CD4-positive, alpha-beta T cell treated with Interleukin-17A for 4 hours (primary cell): ENCODE data around the gene ACKR2.

ENCODE experiments used
- DNase-seq: peaks from one replicate; pipeline ENCODE4 v3.0.0-alpha.2; 2020; ENCODE audit warnings: mixed read lengths

Gene ACKR2, protein sequence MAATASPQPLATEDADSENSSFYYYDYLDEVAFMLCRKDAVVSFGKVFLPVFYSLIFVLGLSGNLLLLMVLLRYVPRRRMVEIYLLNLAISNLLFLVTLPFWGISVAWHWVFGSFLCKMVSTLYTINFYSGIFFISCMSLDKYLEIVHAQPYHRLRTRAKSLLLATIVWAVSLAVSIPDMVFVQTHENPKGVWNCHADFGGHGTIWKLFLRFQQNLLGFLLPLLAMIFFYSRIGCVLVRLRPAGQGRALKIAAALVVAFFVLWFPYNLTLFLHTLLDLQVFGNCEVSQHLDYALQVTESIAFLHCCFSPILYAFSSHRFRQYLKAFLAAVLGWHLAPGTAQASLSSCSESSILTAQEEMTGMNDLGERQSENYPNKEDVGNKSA

DNA sequence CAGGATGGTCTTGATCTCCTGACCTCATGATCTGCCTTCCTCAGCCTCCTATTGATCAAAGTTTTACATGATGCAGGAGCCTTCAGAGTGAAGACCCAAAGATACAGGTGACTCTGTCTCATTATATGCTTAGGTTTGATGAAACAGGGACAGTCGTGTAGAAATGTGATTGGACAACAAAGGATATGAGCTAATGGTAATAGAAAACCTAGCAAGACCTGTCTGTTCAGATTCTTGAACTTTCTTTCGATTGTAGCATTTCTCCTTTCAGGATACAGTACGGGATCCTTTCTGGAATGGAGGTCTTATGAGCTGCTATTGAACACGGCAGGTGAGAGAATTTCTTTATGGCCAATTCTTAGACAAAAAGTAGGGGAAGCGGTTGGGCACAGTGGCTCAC, at the start of gene ACKR2:
Gene ACKR2, plus strand, starts transcription at position 244 of the 400 bp plus-strand sequence. CDS start 55,058 bp downstream, outside the sequence.
- no peak for DNase-seq

DNA sequence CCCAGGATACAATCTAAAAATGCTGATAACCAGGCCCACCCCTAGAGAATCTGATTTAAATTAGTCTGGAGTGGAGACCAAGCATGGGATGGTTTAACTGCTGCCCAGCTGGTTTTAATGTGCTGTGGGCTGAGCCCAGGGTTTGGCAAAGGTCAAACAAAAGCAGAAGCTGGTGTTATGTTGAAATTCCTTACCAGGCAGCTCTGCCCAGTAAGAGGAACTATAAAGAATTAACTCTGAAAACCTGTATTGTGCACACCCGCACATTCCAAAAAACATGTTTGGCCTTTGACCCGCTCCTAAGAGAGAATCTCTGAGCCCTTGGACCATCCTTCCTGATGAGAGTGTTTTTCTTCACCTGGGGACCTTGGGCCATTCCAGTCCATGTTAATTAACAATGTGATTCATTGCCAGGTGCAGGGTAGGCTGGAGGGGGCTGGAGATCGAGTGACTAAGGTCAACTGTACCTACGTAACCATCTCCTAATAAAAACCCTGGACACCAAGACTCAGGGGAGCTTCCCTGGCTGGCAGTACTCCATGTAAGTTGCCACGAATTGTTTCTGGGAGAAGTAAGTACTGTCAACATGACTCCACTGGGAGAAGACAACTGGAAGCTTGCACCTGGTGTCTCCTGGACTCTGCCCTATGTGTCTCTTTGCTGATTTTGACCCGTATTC, 47.1 kb upstream of the ACKR2 start:
- no peak for DNase-seq

DNA sequence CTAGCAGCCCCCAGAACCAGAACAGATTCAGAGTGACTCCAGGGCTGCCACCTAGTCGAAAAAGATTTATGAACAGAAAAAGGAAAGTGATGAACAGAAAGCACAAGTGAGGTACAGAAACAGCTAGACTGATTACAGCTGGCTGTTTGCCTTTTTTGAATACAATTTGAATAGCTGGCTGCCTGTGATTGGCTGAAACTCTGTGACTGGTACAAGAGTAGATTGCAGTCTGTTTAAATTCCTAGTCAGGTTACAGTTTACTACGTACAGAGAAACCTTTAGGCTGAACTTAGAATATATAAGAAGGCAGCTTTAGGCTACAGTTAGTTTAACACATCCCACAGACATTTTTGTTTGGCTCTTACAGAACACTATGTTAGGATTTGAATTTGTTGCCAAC, 46.2 kb upstream of the ACKR2 start:
- DNase-seq = no peak

DNA sequence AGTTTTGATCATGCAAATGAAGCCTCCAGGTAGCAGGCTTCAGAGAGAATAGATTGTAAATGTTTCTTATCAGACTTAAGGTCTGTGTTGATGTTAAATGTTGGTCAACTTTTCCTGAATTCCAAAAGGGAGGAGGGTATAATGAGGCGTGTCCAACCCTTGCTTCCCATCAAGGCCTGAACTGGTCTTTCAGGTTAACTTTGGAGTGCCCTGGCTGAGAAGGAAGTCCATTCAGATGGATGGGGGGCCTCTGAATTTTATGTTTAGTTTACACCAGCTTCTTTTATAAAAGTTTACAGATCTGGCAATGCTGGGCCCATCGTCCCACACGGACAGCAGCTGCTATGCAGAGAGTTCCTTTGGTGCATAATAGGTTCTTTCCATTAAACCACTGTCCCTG, 45.1 kb upstream of the ACKR2 start:
- no peak for DNase-seq

DNA sequence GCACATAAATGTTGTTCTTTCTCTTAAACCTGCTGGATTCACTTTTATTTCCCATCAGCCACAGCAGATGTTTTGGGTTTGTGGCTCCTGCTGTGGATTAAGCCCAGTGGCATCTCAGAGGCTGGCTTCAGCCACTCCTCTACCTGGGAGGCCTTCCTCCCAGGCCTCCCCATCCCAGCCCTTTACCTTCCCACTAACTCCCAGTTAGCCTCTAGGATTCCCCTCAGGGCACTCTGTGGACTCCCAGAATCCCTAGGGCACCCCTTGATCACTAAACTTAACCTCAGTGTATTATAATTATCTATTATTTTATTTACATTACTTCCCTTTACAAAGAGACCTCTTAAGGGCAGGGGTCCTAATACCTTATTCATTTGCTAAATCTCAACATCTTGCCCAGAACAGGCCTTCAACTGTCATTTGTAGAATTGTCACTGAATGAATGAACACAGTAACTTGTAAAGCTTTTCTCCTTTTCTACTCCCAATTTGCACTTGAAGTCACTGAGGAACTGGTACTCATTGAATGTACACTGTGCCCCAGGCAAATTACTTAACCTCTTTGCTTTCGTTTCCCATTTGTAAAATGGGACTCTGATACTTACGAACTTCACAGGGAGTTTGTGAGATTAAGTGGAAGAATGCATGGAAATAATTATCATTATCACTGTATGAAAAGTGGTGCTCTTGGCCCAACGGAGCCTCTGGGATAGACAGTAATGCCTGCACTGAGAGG, 44.5 kb upstream of the ACKR2 start:
- DNase-seq = no peak

DNA sequence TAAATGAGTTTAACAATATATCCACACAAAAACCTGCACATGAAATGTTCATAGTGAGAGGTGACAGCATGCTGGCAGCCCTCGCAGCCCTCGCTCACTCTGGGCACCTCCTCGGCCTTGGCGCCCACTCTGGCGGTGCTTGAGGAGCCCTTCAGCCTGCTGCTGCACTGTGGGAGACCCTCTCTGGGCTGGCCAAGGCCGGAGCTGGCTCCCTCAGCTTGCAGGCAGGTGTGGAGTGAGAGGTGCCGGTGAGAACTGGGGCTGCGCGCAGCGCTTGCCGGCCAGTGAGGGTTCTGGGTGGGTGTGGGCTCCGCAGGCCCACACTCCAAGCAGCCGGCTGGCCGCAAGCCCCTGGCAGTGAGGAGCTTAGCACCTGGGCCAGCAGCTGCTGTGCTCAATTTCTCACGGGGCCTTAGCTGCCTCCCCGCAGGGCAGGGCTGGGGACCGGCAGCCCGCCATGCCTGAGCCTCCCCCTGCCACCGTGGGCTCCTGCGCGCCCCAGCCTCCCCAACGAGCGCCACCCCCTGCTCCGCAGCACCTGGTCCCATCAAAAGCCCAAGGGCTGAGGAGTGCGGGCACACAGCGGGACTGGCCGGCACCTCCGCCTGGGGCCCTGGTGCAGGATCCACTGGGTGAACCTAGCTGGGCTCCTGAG, 39.6 kb upstream of the ACKR2 start:
- DNase-seq = no peak

DNA sequence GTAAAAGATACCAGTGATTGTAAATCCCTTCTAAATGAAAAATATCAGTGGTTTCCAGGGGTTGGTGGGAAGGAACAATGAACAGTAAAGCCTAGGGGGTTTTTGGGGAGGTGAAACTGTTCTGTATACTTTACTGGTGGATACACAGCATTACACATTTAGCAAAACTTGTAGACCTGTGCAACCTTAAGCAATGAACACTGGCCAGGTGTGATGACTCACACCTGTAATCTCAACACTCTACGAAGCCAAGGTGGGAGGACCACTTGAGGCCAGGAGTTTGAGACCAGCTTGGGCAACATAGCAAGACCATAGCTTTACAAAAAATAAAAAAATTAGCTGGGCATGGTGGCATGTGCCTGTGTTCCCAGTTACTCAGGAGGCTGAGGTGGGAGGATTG, 38.0 kb upstream of the ACKR2 start:
- no peak for DNase-seq

DNA sequence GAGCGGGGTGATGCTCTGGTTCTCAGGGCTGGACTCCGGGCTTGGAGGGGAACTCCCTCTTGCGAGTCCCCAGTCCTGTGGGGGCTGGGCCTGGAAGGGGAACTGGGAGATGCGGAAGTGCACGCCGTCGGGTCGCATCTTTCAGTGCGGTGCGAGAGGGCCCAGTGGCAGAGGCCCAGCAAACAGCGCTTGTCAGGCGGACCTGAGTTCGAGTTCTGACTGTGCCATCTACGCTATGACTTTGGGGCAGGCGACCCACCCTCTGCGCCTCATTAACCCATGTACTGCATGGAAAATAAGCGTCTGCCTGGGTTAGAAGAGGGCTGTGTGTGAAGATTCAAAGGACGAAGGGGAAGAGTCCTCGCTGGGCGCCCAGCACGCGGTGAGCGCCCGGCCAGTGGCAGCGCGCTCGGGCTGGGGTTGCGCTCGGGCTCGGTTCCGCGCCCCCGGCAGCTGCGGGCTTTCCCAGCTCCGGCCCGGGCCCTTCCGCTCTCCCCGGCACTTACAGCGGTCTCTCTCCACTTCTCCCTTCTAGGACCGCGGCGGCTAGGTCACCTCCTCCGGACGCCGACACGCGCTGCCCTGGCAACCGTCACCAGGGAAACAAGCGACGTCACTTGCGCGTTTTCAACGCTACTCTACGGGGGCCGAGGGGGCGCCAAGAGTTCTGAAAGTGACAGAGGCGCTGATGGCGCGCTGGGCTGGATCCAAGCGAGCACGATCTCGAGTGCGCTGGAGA, 36.4 kb upstream of the ACKR2 start, which contains the start of gene CCDC13:
Gene CCDC13, minus strand, starts transcription at position 584 of the 739 bp plus-strand sequence. CDS start 14,908 bp downstream, outside the sequence.
- peak; percentile 88 for DNase-seq

DNA sequence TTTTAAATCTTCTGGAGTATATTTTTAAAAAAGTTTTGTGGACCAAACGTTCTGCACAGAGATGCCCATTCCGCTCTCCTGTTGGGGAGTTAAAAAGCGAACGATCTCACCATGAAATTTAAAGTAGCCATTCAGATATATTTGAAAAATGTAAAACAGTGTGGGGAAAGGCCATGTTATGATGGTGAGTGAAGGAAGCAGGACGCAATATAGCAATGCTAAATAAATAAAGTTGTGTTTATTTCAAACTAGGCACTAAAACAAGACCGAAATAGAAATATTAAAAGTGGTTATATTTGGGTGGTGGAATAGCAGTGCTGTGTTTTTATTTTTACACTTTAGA, 35.9 kb upstream of the ACKR2 start:
- no peak for DNase-seq

DNA sequence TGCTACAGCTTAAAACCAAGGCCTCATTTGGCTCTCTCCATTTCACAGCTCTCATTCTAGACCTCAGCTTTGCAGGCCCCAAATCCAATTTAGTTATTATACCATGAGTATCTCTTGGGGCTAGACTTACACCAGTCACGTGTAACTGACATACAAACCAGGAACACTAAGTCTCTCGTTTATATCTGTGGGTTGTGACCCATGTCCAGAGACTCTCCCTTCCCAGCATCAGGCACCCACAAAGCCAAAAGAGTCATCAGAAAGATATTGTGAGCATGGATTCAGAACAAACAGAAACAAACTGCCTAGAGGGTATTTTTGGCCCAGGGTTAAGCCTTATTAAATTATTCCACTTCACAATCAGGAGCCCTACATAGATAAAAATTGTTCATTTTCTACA, 30.6 kb upstream of the ACKR2 start:
- no peak for DNase-seq

DNA sequence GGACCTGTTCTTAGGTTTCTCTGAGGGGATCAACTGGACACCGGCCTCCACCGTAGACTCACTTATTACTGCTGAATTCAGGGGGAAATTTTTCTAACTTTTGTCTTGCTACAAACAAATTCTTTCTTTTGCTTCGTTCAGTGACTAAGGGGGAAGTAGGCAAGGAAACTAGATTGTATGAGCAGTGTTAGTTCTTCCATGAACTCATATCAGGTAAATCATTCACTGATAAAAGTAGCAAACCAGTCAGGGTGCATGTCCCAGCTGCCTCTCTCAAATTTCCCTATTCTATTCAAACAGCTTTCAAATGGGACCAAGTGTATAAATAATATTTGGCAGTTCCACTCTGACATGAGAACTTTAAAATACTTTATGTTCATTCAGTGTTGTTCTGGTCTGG, 28.8 kb upstream of the ACKR2 start:
- DNase-seq = no peak

DNA sequence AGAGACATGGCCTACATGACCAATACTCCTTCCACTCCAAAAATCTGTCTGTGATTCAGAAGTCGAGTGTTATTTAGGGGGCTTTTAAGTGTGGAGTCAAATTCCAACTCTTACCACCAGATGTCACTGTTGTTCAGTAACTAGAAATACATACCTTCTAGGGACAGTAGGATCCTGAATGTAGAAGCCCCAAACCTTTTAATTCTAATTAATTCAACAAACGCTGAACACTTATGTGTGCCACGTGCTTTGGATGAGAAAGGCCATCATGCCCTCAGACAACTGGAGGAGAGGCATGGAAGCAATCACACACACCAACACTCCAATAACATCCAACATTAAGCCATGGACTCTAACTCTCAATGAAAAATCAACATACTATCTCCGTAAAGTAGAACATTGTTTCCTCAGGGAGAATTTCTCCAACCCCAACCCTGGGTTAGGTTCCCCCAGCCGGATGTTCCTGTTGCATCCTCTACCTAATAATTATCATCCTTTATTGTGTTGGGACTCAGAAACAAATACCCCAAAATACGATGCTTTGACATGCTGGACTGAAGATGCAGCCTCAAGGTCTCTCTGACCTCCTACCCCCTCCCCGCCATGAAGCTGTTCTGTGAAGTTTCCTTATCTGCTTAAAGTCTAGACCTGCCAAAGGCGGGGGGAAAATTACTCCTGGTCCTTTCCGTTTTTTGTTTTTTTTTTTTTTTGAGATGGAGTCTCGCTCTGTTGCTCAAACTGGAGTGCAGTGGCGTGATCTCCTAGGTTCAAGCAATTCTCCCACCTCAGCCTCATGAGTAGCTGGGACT, 28.1 kb upstream of the ACKR2 start:
- DNase-seq = peak; percentile 47

DNA sequence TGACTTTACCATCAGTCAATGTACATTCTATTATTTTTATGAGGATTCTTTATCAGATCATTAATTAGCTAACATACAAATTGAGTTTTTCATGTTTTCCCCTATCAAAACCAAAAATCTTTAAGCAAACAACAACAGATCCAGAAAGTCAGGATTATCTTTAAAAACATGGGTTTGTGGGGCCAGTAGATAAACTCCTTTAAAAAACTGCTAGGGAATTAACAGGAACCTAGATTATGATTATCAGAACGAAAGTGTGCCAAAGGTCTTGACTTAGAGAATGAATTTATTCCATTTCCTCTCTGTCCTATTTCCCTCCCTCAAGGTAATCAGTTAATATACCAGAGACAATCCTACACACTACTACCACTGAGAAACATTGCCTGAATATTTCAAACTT, 23.0 kb upstream of the ACKR2 start:
- no peak for DNase-seq

DNA sequence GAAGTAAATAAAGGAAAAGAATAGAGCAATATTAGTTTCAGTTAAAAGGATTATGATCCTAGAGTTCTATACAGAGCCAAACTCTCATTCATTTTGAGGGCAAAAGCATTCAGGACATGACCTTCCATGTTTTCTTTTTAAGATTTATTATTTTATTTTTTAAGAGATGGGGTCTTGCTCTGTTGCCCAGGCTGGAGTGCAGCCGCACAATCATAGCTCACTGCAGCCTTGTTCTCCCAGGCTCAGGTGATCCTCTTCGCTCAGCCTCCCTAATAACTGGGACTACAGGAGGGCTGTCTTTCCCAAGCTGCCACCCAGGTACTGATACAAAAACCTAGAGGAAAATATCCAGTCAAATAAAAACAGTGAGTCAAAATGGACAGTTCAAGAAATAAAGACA, 22.6 kb upstream of the ACKR2 start:
- no peak for DNase-seq

DNA sequence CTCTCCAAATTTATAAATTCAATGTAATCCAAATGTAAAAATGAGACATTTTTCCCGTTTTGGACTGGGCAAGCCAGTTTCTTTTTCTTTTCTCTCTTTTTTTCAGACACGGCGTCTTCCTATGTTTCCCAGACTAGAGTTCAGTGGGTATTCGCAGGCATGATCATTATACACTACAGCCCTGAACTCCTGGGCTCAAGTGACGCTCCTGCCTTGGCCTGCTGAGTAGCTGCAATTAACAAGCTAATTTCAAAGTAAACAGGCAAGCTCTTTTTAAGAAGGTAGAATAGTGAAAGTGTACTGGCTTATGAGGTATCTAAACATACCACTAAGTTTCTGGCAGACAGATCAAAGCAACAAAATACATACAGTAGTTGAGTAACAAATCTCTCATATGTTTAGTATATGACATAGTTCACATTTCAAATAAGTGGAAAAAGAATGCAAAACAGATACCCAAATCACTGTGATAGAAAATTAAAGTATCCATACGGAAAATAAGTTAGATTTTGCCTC, 18.5 kb upstream of the ACKR2 start:
- DNase-seq = no peak

DNA sequence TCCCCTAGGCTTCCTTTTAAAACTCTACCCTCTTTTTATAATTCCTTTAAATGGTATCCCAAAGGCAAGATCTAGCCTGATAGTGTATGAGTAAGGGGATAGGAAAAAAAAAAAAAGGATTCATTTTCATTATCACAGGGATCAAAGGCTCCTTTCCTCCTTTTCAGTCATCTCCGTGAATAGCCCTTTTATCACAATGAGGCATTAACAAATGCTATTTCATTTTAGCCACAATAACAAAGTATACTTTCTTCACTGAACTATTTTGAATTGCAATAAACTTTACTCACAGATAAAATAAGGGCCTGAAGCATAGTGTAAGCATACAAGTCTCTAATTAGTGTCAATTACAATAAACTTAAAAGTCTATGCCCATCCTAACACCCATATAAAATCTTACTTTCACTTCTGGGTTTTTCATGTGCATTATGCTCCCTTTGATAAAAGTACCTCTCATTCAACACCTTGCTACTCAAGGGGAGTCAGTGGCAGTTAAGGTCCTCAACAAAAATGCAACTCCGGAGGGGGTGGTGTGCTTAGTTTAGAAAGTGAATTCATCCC, 13.5 kb upstream of the ACKR2 start:
- no peak for DNase-seq

DNA sequence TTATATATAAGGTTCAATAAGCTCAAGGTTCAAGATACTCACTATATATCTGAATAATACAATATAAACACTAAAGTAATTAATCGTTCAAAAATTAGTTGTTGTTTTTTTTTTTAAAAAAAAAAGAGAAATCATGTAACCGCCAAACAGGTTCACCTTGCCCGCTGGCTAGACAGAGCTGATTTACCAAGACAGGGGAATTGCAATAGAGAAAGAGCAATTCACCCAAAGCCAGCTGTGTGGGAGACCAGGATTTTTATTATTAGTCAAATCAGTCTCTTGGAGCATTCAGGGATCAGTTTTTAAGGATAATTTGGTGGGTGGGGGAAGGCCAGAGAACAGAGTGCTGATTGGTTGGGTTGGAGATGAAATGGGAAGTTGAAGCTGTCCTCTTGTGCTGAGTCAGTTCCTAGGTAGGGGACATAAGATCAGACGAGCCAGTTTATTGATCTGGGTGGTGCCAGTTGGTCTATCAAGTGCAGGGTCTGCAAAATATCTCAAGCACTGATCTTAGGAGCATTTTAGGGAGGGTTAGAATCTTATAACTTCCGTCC, 12.8 kb upstream of the ACKR2 start:
- DNase-seq = no peak

DNA sequence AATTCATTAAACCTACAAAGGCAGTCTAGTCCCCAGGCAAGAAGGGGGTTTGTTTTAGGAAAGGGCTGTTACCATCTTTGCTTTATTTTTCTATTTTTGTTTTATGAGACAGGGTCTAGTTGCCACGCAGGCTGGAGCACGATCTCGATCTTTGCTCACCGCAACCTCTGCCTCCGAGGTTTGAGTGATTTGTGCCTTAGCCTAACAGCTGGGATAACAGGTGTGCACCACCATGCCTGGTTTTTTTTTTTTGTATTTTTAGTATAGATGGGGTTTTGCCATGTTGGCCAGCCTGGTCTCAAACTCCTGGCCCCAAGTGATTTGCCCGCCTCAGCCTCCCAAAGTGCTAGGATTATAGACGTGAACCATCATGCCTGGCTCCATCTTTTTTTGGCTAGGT, 9.9 kb upstream of the ACKR2 start:
- no peak for DNase-seq

DNA sequence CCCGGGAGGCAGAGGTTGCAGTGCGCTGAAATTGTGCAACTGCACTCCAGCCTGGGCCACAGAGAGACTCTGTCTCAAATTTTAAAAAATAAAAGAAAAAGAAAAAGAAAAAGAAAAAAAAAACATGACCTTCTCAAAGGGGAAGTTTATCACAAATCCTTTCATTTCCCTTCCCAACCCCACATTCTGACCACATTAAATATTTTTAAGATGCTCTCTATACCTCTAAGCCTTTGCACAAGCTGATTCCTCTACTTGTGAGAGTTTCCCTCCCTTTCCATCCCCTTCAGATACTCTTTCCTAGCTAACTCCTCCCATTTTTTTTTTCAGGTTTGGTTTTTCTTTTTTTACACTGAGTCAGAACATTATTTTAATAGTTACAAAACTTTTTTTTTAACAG, 9.0 kb upstream of the ACKR2 start:
- DNase-seq = no peak

DNA sequence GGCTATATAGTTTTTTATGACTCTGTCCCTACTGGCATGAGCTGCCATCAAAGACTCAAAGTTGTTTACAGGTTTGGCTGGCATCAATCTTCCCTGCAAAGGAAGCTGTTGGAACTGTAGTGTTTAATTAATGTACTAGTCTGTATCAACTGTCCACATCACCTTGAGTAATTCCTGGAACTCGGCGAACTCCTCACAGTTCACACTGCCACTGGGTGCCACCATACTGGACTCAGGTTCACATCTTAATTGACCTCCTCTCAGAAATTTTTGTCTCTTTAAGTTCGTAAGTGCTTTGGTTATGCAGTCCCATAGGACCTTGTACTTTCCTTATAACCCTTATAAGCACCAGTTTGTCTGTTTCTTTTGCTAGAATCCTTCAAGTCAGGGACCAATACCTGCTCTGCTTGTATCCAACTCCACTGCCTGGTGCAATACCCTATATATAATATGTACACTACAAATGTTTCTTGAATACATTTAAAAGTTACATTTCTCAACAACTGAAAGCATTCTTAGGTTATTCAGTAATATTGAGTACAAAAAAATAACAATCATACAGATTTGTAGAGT, 8.1 kb upstream of the ACKR2 start:
- no peak for DNase-seq
